Hepatocyte (in vitro differentiated cells): ENCODE results near the gene DENND1A.

Experiments
- CTCF ChIP-seq: fragments of 200-600 bp; sonication (generic); IDR thresholded peaks from 2 replicates; pipeline ENCODE4 v1.5.1; 2016; ENCODE audit warnings: antibody characterized with exemption, mild to moderate bottlenecking; ENCODE audit not compliant: poor library complexity
- EZH2 ChIP-seq: fragments of 200-600 bp; sonication (generic); IDR thresholded peaks from 2 replicates; pipeline ENCODE4 v1.6.1; 2016; ENCODE audit warnings: antibody characterized with exemption, mild to moderate bottlenecking, borderline replicate concordance
- EZH2phosphoT487 ChIP-seq: fragments of 200-600 bp; sonication (generic); IDR thresholded peaks from one replicate; pipeline ENCODE4 v1.6.1; 2018; ENCODE audit warnings: antibody characterized with exemption, mild to moderate bottlenecking, low read depth, moderate library complexity; ENCODE audit not compliant: unreplicated experiment, severe bottlenecking

GRCh38 chr9:123497830-123498229 is 432.1 kb downstream of the DENND1A start:
- TF ChIP-seq CTCF (no peak), EZH2 (no peak), EZH2phosphoT487 (no peak)
